Skeletal muscle cell (primary cell): ENCODE measurements around the gene PXN.

Experiments used
- DNase-seq: peaks from one replicate; pipeline ENCODE4 v3.0.0-alpha.2; 2010; ENCODE audit warnings: low read depth
- H3K4me3 ChIP-seq: 2 replicates; pipeline ENCODE4 v1.5.1; 2011; ENCODE audit warnings: low read depth, mild to moderate bottlenecking, control low read depth, low read length, moderate library complexity

The PXN gene

DNA sequence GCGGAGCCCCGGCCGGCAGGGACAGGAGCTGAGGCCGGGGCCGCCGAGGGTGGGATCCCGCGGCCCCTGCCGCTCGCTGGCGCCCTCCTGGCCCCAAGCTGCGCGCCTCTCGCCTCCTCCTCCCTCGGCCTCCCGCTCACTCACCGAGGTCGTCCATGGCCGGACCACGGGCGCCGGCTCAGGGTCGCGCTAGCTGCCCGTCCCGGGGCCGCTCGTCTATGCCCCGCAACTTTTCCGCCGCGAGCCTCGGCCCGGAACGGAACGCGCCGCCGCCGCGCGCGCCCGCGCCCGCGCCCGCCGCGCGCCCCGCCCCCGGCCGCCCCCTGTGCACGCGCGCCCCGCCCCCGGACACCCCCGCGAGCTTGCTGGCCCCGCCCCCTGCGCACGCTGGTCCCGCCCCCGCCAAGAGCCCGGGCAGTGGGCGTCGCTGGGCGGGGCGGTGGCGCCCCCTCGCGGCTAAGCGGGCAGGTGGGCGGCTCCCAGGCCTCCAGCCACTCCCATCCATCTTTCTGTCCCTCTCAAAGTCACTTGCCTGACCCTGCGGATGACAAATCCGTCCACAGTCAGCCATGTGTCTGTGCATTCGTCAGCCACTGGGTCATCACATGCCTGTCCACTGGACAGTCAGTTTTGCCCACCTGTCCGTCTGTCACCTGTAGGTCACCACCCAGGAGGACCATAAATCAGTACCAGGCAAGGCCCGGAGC is at the start of gene PXN:
TSS of gene PXN (minus strand) at position 258 of the 707 bp plus-strand sequence. CDS start at position 157, 101 bp downstream.
- peak within 1 kb of the TSS; percentile 87 for H3K4me3 ChIP-seq
- DNase-seq, result no peak

DNA sequence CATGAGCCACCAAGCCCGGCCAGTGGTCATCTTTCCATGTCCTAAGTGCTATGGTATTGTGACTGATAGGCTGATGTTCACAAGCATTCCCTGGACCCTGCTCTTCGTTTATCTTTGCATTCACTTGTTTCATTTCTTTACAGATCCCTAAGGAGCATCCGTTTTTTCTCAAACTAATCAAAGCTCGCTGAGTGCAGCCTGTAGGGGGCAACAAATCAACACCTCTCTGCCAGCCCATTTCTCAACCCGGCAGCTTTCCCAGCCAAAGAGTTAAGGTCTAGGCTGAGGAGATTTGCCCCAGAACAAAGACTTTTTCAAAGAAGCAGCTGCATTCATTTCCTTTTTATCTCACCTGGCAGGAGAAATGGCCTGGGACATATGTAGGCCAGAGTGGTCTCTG is 48.7 kb upstream of the PXN start:
- no peak overlapping the region for H3K4me3 ChIP-seq
- no peak for DNase-seq

DNA sequence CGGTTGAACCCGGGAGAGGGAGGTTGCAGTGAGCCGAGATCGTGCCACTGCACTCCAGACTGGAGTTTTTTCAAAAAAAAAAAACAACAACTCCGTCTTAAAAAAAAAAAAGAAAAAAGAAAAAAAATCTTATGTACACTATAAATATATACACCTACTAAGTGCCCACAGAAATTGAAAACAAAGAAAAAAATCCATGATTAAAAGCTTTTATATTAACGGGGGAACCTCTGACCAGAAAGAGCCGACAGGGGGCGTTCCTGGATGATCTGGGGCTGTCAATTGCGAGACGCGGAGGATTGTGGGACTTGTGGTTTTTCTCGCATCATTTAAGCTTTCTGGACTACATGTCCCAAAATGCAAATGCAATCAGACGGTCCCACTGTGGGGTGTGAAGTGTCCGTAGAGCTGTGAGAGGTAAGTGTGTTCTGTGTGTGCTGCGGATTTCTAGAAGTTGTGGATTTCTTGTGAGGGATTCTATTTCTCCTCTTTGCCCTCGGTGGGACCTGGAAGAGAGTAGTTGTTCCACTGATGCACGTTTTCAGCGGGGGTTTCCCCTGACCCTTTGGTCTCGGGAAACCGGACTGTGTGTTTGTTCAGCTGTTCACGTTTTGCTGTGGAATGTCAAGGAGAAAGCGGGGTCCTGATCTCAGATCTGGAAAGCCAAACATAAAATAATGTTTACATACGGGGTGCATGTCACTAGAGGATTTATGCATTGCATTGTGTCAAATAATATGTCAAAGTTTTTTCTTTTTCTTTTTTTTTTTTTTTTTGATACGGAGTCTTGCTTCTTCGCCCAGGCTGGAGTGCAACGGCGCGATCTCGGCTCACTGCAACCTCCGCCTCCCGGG is 36.7 kb upstream of the PXN start, which contains the start of gene SIRT4:
TSS of gene SIRT4 (plus strand) at position 360 of the 854 bp plus-strand sequence. CDS start 1,241 bp downstream, outside the sequence.
- peak; percentile 73 for DNase-seq

DNA sequence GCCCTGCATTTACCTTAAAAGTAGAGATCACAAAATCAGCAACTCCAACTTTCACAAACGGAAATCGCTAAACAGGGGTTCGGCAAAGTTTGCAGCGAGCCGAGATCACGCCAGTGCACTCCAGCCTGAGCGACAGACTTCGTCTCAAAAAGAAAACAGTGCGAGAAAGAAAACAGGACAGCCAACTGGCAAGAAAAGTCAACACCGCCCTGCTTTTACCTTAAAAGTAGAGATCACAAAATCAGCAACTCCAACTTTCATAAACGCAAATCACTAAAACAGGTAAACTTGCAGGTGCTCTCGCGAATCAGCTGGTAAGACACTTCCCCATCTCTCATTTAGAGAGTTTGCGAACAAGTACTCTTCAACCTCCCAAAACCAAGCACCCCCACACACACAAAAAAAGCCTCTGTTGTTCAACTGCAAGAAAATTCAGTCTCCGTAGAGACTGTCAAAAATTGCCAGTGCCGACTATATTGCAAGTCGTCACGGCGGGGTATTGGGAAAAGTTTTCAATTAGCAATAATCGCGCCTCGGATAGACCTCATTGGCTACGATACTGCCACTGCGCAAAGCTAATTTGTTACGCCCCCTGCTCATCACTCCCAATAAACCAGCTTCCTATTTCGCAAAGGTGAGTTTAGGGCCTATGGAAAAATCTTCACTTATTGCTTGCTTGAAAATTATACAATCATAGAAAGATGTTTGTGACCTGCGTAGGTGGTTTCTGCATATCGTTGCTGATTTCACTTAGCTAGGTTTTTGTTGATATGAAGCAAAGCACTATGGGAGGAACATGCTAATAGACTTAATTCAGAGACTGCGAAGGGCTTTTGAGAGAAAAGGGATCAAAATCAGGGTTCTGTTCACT is 27.4 kb upstream of the PXN start, which contains the start of gene RNU4-1:
TSS of gene RNU4-1 (minus strand) at position 577 of the 871 bp plus-strand sequence.
- DNase-seq, result peak; percentile 90
- H3K4me3 ChIP-seq, result peak within 1 kb of the TSS; percentile 49

More for the DNA sequence above, 36.7 kb upstream of the PXN start, which contains the start of gene SIRT4:
- H3K4me3 ChIP-seq, result peak within 1 kb of the TSS; percentile 53

DNA sequence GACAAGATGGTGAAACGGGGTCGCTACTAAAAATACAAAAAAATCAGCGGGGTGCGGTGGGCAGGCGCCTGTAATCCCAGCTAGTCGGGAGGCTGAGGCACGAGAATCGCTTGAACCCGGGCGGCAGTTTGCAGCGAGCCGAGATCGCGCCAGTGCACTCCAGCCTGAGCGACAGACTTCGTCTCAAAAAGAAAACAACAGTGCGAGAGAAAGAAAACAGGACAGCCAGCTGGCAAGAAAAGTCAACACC is 26.8 kb upstream of the PXN start:
- H3K4me3 ChIP-seq, result peak overlapping the region; percentile 49
- no peak for DNase-seq

- H3K4me3 ChIP-seq, result peak overlapping the region; percentile 18
- DNase-seq, result no peak
Observed at GRCh38 chr12:120290609-120291305, 25.2 kb upstream of the PXN start.

- no peak for DNase-seq
- H3K4me3 ChIP-seq, result no peak overlapping the region
Observed at GRCh38 chr12:120287491-120287890, 22.0 kb upstream of the PXN start.

DNA sequence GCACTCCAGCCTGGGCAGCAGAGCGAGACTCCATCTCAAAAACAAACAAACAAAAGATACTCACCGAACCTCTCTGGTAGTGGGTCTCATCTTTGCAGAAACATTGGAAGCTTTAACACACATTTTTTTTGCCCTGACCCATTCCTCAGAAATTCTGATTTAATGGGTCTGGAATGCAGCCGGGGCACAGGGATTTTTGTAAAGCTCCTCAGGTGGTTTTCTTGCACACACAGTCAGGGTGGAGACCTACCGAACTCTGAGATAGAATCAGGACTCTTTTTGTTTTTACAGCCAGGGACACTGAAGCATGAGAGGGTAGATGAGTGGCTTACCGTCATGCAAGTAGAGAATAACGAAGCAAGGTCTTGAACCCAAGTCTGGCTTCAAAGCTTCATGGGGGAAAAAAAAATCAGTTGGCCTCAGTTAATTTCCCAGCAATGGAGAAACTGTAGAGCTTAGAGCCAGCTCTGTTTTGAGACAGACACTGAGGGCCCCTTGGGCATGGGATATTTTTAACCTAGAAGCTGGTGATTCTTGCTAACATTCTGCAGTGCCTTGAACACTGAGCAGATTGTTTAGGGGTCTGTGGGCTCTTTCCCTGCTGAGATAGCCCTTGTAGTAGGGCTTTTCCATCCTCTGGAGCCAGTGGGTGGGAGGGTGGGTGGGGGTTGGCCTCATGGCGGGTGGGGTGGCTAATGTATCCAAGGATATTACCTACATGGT is 21.4 kb upstream of the PXN start:
- H3K4me3 ChIP-seq, result no peak overlapping the region
- DNase-seq, result no peak

GRCh38 chr12:120284381-120284780 is 18.9 kb upstream of the PXN start:
- H3K4me3 ChIP-seq, result no peak overlapping the region
- no peak for DNase-seq

DNA sequence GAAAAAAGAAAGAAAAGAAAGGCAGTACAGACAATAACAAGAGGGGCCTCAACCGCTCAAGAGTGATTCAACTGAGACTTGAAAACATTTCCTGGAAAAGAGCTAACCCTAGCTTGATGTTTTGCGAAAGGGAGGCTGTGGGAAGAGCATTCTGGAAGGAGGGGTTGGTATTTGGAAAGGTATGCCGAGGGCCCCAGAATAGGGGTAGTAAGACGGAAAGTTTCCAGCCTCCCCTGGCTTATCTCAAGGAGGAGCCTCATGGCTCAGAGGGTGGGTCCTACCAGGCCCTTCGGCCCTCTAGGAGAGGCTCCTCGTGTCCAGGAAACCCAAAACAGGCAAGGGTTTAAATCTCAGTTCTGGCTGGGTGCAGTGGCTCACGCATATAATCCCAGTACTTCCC is 17.8 kb upstream of the PXN start:
- H3K4me3 ChIP-seq, result no peak overlapping the region
- DNase-seq, result no peak

DNA sequence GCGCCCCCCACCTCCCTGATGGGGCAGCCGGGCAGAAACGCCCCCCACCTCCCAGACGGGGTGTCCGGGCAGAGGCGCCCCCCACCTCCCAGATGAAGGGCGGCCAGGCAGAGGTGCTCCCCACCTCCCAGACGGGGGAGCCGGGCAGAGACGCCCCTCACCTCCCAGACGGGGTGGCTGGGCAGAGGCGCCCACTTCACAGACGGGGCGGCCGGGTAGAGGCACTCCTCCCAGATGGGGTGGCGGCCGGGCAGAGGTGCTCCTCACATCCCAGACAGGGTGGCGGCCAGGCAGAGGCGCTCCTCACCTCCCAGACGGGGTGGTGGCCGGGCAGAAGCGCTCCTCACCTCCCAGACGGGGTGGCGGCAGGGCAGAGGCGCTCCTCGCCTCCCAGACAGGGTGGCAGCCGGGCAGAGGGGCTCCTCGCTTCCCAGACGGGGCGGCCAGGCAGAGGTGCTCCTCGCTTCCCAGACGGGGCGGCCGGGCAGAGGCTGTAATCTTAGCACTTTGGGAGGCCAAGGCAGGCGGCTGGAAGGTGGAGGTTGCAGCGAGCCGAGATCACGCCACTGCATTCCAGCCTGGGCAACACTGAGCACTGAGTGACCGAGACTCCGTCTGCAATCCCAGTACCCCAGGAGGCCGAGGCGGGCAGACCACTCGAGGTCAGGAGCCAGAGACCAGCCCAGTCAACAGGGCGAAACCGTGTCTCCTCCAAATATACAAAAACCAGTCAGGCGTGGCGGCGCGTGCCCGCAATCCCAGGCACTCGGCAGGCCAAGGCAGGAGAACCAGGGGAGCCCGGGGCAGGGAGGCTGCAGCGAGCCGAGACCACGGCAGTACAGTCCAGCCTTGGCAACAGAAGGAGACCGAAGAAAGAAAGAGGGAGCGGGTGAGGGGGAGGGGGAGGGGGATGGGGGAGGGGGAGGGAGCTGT is 12.9 kb upstream of the PXN start:
- no peak overlapping the region for H3K4me3 ChIP-seq
- no peak for DNase-seq

DNA sequence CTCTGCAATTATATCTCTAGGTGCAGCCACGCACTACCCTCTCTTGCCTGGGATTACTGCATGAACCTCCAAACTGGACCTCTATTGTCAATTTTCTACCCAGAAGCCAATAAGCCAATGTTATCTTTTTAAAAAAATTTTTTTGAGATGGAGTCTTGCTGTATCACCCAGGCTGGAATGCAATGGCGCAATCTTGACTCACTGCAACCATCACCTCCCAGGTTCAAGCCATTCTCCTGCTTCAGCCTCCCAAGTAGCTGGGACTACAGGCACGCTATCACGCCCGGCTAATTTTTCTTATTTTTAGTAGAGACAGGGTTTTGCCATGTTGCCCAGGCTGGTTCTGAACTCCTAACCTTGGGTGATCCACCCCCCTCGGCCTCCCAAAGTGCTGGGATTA is 11.2 kb upstream of the PXN start:
- H3K4me3 ChIP-seq, result no peak overlapping the region
- DNase-seq, result no peak

- H3K4me3 ChIP-seq, result no peak overlapping the region
- DNase-seq, result no peak
Observed at GRCh38 chr12:120267736-120268135, 2.2 kb upstream of the PXN start.

- no peak overlapping the region for H3K4me3 ChIP-seq
Observed at GRCh38 chr12:120266180-120266870, 795 bp upstream of the PXN start.

GRCh38 chr12:120264904-120265472 is 542 bp downstream of the PXN start:
- peak overlapping the region; percentile 87 for H3K4me3 ChIP-seq
- no peak for DNase-seq

More at GRCh38 chr12:120266180-120266870, 795 bp upstream of the PXN start:
- DNase-seq, result no peak

- no peak for DNase-seq
- H3K4me3 ChIP-seq, result peak overlapping the region; percentile 87
Observed at GRCh38 chr12:120264086-120264903, 1.2 kb downstream of the PXN start.
